T47D (cell line): ENCODE measurements around the gene ESRP2.

Source experiments
- DNase-seq, 2 experiments: peaks; one replicate each; pipeline versions ENCODE4 v3.0.0 to v3.0.0-alpha.2; 2011 to 2012; ENCODE audit warnings: low read depth in 1 of 2, low spot score in 1 of 2
- JUND ChIP-seq: IDR thresholded peaks from 2 replicates; pipeline ENCODE4 v1.6.1; 2012; ENCODE audit warnings: low read depth
- in situ Hi-C: cut with HindIII; loops from 2 replicates; pipeline ENCODE4 v1.10.0; 2016; ENCODE audit warnings: low sequenced_read_pairs, low pct_unique_long_range_greater_than_20kb

The ESRP2 gene

GRCh38 chr16:68257251-68257905 lies 21.5 kb upstream of the ESRP2 start:
- TF ChIP-seq JUND, result no peak
- in situ Hi-C loops, result no loop called here
- peak; percentile 55 to 83 for DNase-seq

- TF ChIP-seq JUND, result no peak
- in situ Hi-C loops, result no loop called here
- no peak for DNase-seq
Measured at GRCh38 chr16:68255712-68256111, 19.8 kb upstream of the ESRP2 start.

- DNase-seq, result no peak
- in situ Hi-C loops, result no loop called here
- no peak for TF ChIP-seq JUND
Measured at GRCh38 chr16:68253721-68254120, 17.8 kb upstream of the ESRP2 start.

- in situ Hi-C loops, result no loop called here
- no peak for TF ChIP-seq JUND
- DNase-seq, result no peak
Measured at GRCh38 chr16:68252383-68252782, 16.5 kb upstream of the ESRP2 start.

- in situ Hi-C loops, result no loop called here
- DNase-seq, result no peak
- no peak for TF ChIP-seq JUND
Measured at GRCh38 chr16:68251832-68252231, 15.9 kb upstream of the ESRP2 start.

GRCh38 chr16:68250951-68251350 lies 15.0 kb upstream of the ESRP2 start:
- no peak for DNase-seq
- no peak for TF ChIP-seq JUND
- in situ Hi-C loops, result no loop called here

- DNase-seq, result no peak
- no peak for TF ChIP-seq JUND
- in situ Hi-C loops, result no loop called here
Measured at GRCh38 chr16:68249371-68249770, 13.4 kb upstream of the ESRP2 start.

GRCh38 chr16:68247932-68248331 lies 12.0 kb upstream of the ESRP2 start:
- no peak for DNase-seq
- in situ Hi-C loops, result no loop called here
- no peak for TF ChIP-seq JUND

- in situ Hi-C loops, result no loop called here
- DNase-seq, result no peak
- no peak for TF ChIP-seq JUND
Measured at GRCh38 chr16:68247400-68247799, 11.5 kb upstream of the ESRP2 start.

GRCh38 chr16:68246666-68247065 lies 10.7 kb upstream of the ESRP2 start:
- no peak for DNase-seq
- no peak for TF ChIP-seq JUND
- in situ Hi-C loops, result no loop called here

GRCh38 chr16:68246121-68246520 lies 10.2 kb upstream of the ESRP2 start:
- DNase-seq, result no peak
- in situ Hi-C loops, result no loop called here
- TF ChIP-seq JUND, result no peak

- peak; percentile 82 to 96 for DNase-seq
- in situ Hi-C loops, result no loop called here
- no peak for TF ChIP-seq JUND
Measured at GRCh38 chr16:68244903-68245853, 9.3 kb upstream of the ESRP2 start, which contains the start of gene PLA2G15. PLA2G15 (plus strand) TSS chr16:68245373; CDS start chr16:68245427, 54 bp downstream.

GRCh38 chr16:68244481-68244902 lies 8.6 kb upstream of the ESRP2 start:
- in situ Hi-C loops, result no loop called here
- no peak for TF ChIP-seq JUND
- DNase-seq, result no peak
